HCT116 (cell line): ENCODE measurements around the gene ENTR1. TPM values are rescaled to one million over a fixed set of nuclear protein-coding genes. Genes with fewer than 3 reads are reported as not detected.

Source experiments
- ATAC-seq: fragments of 200-7000 bp; cut with Tn5 transposase; 2 replicates; pipeline ENCODE4 v1.9.1; 2020; ENCODE audit warnings: mild to moderate bottlenecking, moderate library complexity
- BruUV-seq: library from RNA; stranded (reverse); fragments of 400-500 nt; replicated peaks from 2 replicates; lab custom pipeline; 2021; lab: Mats Ljungman, UMichigan
- CTCF ChIA-PET: fragments of 300-600 bp; sonication (Branson Sonifier 250); formaldehyde crosslinking; loops from one replicate; lab custom pipeline; 2021; ENCODE audit warnings: antibody characterized with exemption; lab: Charles Lee
- POLR2A ChIA-PET: fragments of 300-600, 350-600 bp; sonication (Branson Sonifier 250); formaldehyde crosslinking; loops from one replicate; lab custom pipeline; 2021; ENCODE audit warnings: antibody characterized with exemption; lab: Charles Lee
- RAD21 ChIA-PET, 2 experiments: fragments of 300-600 bp; sonication (Branson Sonifier 250); formaldehyde crosslinking; loops; one replicate each; lab custom pipeline; 2023; ENCODE audit warnings: low total read pairs in 2 of 2; ENCODE audit not compliant: uncharacterized antibody in 2 of 2, unreplicated experiment in 2 of 2, low non-redundant PET in 1 of 2; lab: Charles Lee
- DNase-seq: peaks from one replicate; pipeline ENCODE4 v3.0.0-alpha.2; 2010; ENCODE audit warnings: low read depth, low spot score
- H2AFZ ChIP-seq: fragments of 200-600 bp; shearing (Covaris generic), sonication (generic); 2 replicates; pipeline ENCODE4 v1.6.1; 2017; ENCODE audit warnings: low read depth, mixed run types, mixed read lengths, antibody characterized with exemption, low read length; ENCODE audit not compliant: poor library complexity, severe bottlenecking
- H3K27ac ChIP-seq: 2 replicates; pipeline ENCODE4 v1.5.1; 2012; ENCODE audit warnings: low read depth, low read length
- H3K27me3 ChIP-seq: fragments of 200-600 bp; sonication (generic); 2 replicates; pipeline ENCODE4 v1.6.1; 2016; ENCODE audit warnings: mixed run types, low read length, mixed read lengths; ENCODE audit not compliant: insufficient read depth
- H3K36me3 ChIP-seq, 2 experiments: fragments of 200-500 bp in 1 of 2; fragments of 200-600 bp in 1 of 2; sonication (Bioruptor generic) in 1 of 2; sonication (generic) in 1 of 2; 2 replicates each; pipeline versions ENCODE4 v1.5.1 to v1.6.1; 2014 to 2016; ENCODE audit warnings: low read length in 2 of 2, inconsistent platforms in 1 of 2, mixed read lengths in 1 of 2, mixed run types in 1 of 2; ENCODE audit not compliant: insufficient read depth in 2 of 2, control insufficient read depth in 1 of 2
- H3K4me1 ChIP-seq, 2 experiments: fragments of 200-600 bp in 1 of 2; sonication (generic) in 1 of 2; 2 replicates each; pipeline versions ENCODE4 v1.5.1 to v1.6.1; 2012 to 2017; ENCODE audit warnings: low read length in 2 of 2, inconsistent platforms in 1 of 2, mild to moderate bottlenecking in 1 of 2, mixed read lengths in 1 of 2, mixed run types in 1 of 2, moderate library complexity in 1 of 2; ENCODE audit not compliant: insufficient read depth in 2 of 2, control insufficient read depth in 1 of 2
- H3K4me2 ChIP-seq: fragments of 200-600 bp; sonication (generic); 2 replicates; pipeline ENCODE4 v1.6.1; 2017; ENCODE audit warnings: mixed run types, low read length, mixed read lengths
- H3K4me3 ChIP-seq, 2 experiments: fragments of 200-600 bp in 1 of 2; sonication (generic) in 1 of 2; replicated peaks in 1 of 2; 2 replicates each; pipeline ENCODE4 v1.5.1; 2011 to 2016; ENCODE audit warnings: low read length in 2 of 2, control low read depth in 1 of 2, low read depth in 1 of 2, mild to moderate bottlenecking in 1 of 2, mixed read lengths in 1 of 2, mixed run types in 1 of 2
- H3K79me2 ChIP-seq: fragments of 200-600 bp; sonication (generic); 2 replicates; pipeline ENCODE4 v1.6.1; 2017; ENCODE audit warnings: mild to moderate bottlenecking, mixed run types, low read length, moderate library complexity, mixed read lengths; ENCODE audit not compliant: insufficient read depth
- H3K9ac ChIP-seq: fragments of 200-600 bp; sonication (generic); 2 replicates; pipeline ENCODE4 v1.6.1; 2016; ENCODE audit warnings: low read length, mixed read lengths
- H3K9me2 ChIP-seq: fragments of 200-600 bp; sonication (generic), shearing (Covaris generic); 2 replicates; pipeline ENCODE4 v1.6.1; 2017; ENCODE audit warnings: mixed run types, mild to moderate bottlenecking, moderate library complexity; ENCODE audit not compliant: insufficient read depth
- H3K9me3 ChIP-seq, 2 experiments: fragments of 200-500 bp in 1 of 2; fragments of 200-600 bp in 1 of 2; sonication (Bioruptor generic) in 1 of 2; sonication (generic) in 1 of 2; 2 replicates each; pipeline ENCODE4 v1.6.1; 2014 to 2017; ENCODE audit warnings: low read length in 2 of 2, mixed read lengths in 2 of 2, inconsistent platforms in 1 of 2, low read depth in 1 of 2, mild to moderate bottlenecking in 1 of 2, mixed run types in 1 of 2, moderate library complexity in 1 of 2; ENCODE audit not compliant: control insufficient read depth in 1 of 2, insufficient read depth in 1 of 2
- H4K20me1 ChIP-seq: fragments of 200-600 bp; sonication (generic), shearing (Covaris generic); 2 replicates; pipeline ENCODE4 v1.6.1; 2017; ENCODE audit warnings: mixed run types, mild to moderate bottlenecking, moderate library complexity; ENCODE audit not compliant: insufficient read depth
- CBX3 ChIP-seq: IDR thresholded peaks from 2 replicates; pipeline ENCODE4 v1.6.1; 2012; ENCODE audit warnings: low read depth
- EGR1 ChIP-seq: IDR thresholded peaks from 2 replicates; pipeline ENCODE4 v1.6.1; 2012; ENCODE audit warnings: low read depth
- ELF1 ChIP-seq: IDR thresholded peaks from 2 replicates; pipeline ENCODE4 v1.6.1; 2012; ENCODE audit warnings: low read depth, borderline replicate concordance
- EZH2 ChIP-seq: fragments of 200-600 bp; sonication (generic); IDR thresholded peaks from 2 replicates; pipeline ENCODE4 v1.6.1; 2017; ENCODE audit warnings: antibody characterized with exemption, mixed run types
- EZH2phosphoT487 ChIP-seq: fragments of 200-600 bp; IDR thresholded peaks from 2 replicates; pipeline ENCODE4 v1.6.1; 2018; ENCODE audit warnings: antibody characterized with exemption, borderline replicate concordance
- FOSL1 ChIP-seq: IDR thresholded peaks from 2 replicates; pipeline ENCODE4 v1.6.1; 2012; ENCODE audit warnings: low read depth
- JUND ChIP-seq: IDR thresholded peaks from 2 replicates; pipeline ENCODE4 v1.6.1; 2012
- MAX ChIP-seq: IDR thresholded peaks from 2 replicates; pipeline ENCODE4 v1.6.1; 2012
- POLR2A ChIP-seq: IDR thresholded peaks from 2 replicates; pipeline ENCODE4 v1.7.0; 2011; ENCODE audit warnings: borderline replicate concordance; ENCODE audit not compliant: insufficient read depth, insufficient read length; ENCODE audit errors: extremely low read depth
- POLR2AphosphoS5 ChIP-seq: IDR thresholded peaks from 2 replicates; pipeline ENCODE4 v1.6.1; 2011; ENCODE audit warnings: mild to moderate bottlenecking, low read depth, low read length, moderate library complexity
- REST ChIP-seq: IDR thresholded peaks from 2 replicates; pipeline ENCODE4 v1.6.1; 2012; ENCODE audit warnings: low read depth
- SIN3A ChIP-seq: IDR thresholded peaks from 2 replicates; pipeline ENCODE4 v1.6.1; 2012; ENCODE audit warnings: low read depth
- SP1 ChIP-seq: IDR thresholded peaks from 2 replicates; pipeline ENCODE4 v1.6.1; 2012; ENCODE audit warnings: low read depth
- SRF ChIP-seq: IDR thresholded peaks from 2 replicates; pipeline ENCODE4 v1.6.1; 2012; ENCODE audit warnings: low read depth
- TCF7L2 ChIP-seq: IDR thresholded peaks from 2 replicates; pipeline ENCODE4 v1.7.0; 2011; ENCODE audit warnings: borderline replicate concordance, inconsistent platforms; ENCODE audit not compliant: insufficient read depth, insufficient read length; ENCODE audit errors: extremely low read depth
- ZFX ChIP-seq: fragments of 450-650 bp; IDR thresholded peaks from 2 replicates; pipeline ENCODE4 v1.6.1; 2017
- intact Hi-C: fragments of 100-400 bp; cut with micrococcal nuclease; formaldehyde crosslinking; loops from 2 replicates; pipeline ENCODE4 v1.10.0; 2022
- total RNA-seq: library from RNA; stranded (reverse); gene quantifications from one replicate; pipeline ENCODE4 v1.2.1, GENCODE V29; 2021; ENCODE audit not compliant: unreplicated experiment
- TF ChIP-seq, protein P1 (sequence below): IDR thresholded peaks from 2 replicates; pipeline ENCODE4 v1.6.1; 2011; ENCODE audit warnings: mild to moderate bottlenecking, low read length, moderate library complexity; ENCODE audit not compliant: insufficient replicate concordance; ENCODE audit errors: extremely low read depth

ENTR1 gene
- total RNA-seq, 1 experiment from 2014 or later: 119 TPM

- RAD21 ChIA-PET: no interaction called here
Measured at GRCh38 chr9:136429075-136429628, 18.7 kb upstream of the ENTR1 start.

More at GRCh38 chr9:136429075-136429628, 18.7 kb upstream of the ENTR1 start:
- no peak for DNase-seq
- no peaks in the 10 kb centered on the region for H3K9me2 ChIP-seq
- no peaks in the 10 kb centered on the region for H3K4me1 ChIP-seq
- no peak overlapping the region for H3K27ac ChIP-seq
- intact Hi-C loops: no loop called here
- POLR2A ChIA-PET: no interaction called here
- no peak overlapping the region for H3K9ac ChIP-seq
- H3K4me3 ChIP-seq: no peak overlapping the region
- H2AFZ ChIP-seq: no peak overlapping the region
- no peaks in the 10 kb centered on the region for H3K9me3 ChIP-seq
- CTCF ChIA-PET: no interaction called here
- peaks cover 8% of the 10 kb centered on the region; the same call in 1 of the 2 replicates for H3K79me2 ChIP-seq
- H3K4me2 ChIP-seq: no peak overlapping the region
- no peaks in the 10 kb centered on the region for H3K27me3 ChIP-seq
- TSS peak; percentile 48 for BruUV-seq
- TF ChIP-seq REST (no peak), EGR1 (no peak), ELF1 (no peak), MAX (no peak), SIN3A (no peak), TCF7L2 (no peak), FOSL1 (no peak), JUND (no peak), SRF (no peak), POLR2AphosphoS5 (no peak), EZH2 (no peak), CBX3 (no peak), POLR2A (no peak), ZFX (no peak), EZH2phosphoT487 (no peak), SP1 (no peak)
- TF ChIP-seq, protein P1, sequence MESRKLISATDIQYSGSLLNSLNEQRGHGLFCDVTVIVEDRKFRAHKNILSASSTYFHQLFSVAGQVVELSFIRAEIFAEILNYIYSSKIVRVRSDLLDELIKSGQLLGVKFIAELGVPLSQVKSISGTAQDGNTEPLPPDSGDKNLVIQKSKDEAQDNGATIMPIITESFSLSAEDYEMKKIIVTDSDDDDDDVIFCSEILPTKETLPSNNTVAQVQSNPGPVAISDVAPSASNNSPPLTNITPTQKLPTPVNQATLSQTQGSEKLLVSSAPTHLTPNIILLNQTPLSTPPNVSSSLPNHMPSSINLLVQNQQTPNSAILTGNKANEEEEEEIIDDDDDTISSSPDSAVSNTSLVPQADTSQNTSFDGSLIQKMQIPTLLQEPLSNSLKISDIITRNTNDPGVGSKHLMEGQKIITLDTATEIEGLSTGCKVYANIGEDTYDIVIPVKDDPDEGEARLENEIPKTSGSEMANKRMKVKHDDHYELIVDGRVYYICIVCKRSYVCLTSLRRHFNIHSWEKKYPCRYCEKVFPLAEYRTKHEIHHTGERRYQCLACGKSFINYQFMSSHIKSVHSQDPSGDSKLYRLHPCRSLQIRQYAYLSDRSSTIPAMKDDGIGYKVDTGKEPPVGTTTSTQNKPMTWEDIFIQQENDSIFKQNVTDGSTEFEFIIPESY: no peak
- TF ChIP-seq, all 23 proteins: peak for 0
- ATAC-seq: no peak
- no peaks in the 10 kb centered on the region for H4K20me1 ChIP-seq
- peaks cover 3 to 12% of the 10 kb centered on the region in 2 experiments; a peak in 2 of 4 replicates for H3K36me3 ChIP-seq
